OCI-LY3 (cell line): Measurements from ENCODE around the gene PDCD4.

Source experiments
- H2AFZ ChIP-seq: fragments of 200-600, 300-600 bp; shearing (Covaris generic); 2 replicates; pipeline ENCODE4 v1.6.0; 2014; ENCODE audit warnings: antibody characterized with exemption, low read depth, low read length
- H3K27ac ChIP-seq: fragments of 200-600, 300-600 bp; sonication (generic); 2 replicates; pipeline ENCODE4 v1.5.1; 2014; ENCODE audit warnings: mild to moderate bottlenecking, low read length, moderate library complexity, mixed read lengths
- H3K27me3 ChIP-seq: fragments of 200-600, 300-600 bp; sonication (generic); 2 replicates; pipeline ENCODE4 v1.6.1; 2014; ENCODE audit warnings: low read depth, low read length, mixed read lengths
- H3K36me3 ChIP-seq: fragments of 200-600, 300-600 bp; sonication (generic); replicated peaks from 2 replicates; pipeline ENCODE3; 2014; ENCODE audit warnings: low read depth, low read length, mixed read lengths
- H3K4me1 ChIP-seq: fragments of 300-600, 200-600 bp; sonication (generic); 2 replicates; pipeline ENCODE4 v1.6.1; 2014; ENCODE audit warnings: low read length, mixed read lengths
- H3K4me2 ChIP-seq: fragments of 200-600, 300-600 bp; sonication (generic); 2 replicates; pipeline ENCODE4 v1.6.1; 2014; ENCODE audit warnings: low read length, mixed read lengths
- H3K4me3 ChIP-seq: fragments of 300-600, 200-600 bp; sonication (generic); 2 replicates; pipeline ENCODE4 v1.5.1; 2014; ENCODE audit warnings: antibody characterized with exemption, mild to moderate bottlenecking, low read length, moderate library complexity
- H3K79me2 ChIP-seq: fragments of 300-600, 200-600 bp; shearing (Covaris generic); 2 replicates; pipeline ENCODE4 v1.6.1; 2014; ENCODE audit warnings: mild to moderate bottlenecking, low read length, mixed read lengths
- H3K9ac ChIP-seq: fragments of 300-600, 200-600 bp; shearing (Covaris generic); 2 replicates; pipeline ENCODE4 v1.6.0; 2014; ENCODE audit warnings: mild to moderate bottlenecking, low read length, moderate library complexity
- H3K9me3 ChIP-seq: fragments of 200-600, 300-600 bp; shearing (Covaris generic); 2 replicates; pipeline ENCODE4 v1.6.1; 2014; ENCODE audit warnings: low read length, mixed read lengths; ENCODE audit not compliant: insufficient read depth
- H4K20me1 ChIP-seq: fragments of 200-600, 300-600 bp; sonication (generic); 2 replicates; pipeline ENCODE4 v1.6.1; 2016; ENCODE audit warnings: low read length, mixed read lengths; ENCODE audit not compliant: insufficient read depth
- CTCF ChIP-seq: fragments of 200-600, 300-600 bp; sonication (generic); IDR thresholded peaks from 2 replicates; pipeline ENCODE4 v1.5.1; 2014; ENCODE audit warnings: antibody characterized with exemption, low read length, low read depth
- EZH2phosphoT487 ChIP-seq: fragments of 200-600 bp; shearing (Covaris generic); IDR thresholded peaks from 2 replicates; pipeline ENCODE4 v1.6.1; 2018; ENCODE audit warnings: antibody characterized with exemption, mixed run types, low read depth

Gene PDCD4

GRCh38 chr10:110946496-110946895 lies 74.8 kb downstream of the PDCD4 start:
- H3K27me3 ChIP-seq = no peaks in the 10 kb centered on the region
- no peak overlapping the region for H3K27ac ChIP-seq
- H3K4me3 ChIP-seq = no peak overlapping the region
- H3K4me2 ChIP-seq = no peak overlapping the region
- TF ChIP-seq EZH2phosphoT487 (no peak), CTCF (no peak)
- H2AFZ ChIP-seq = no peak overlapping the region
- no peaks in the 10 kb centered on the region for H3K9me3 ChIP-seq
- H3K36me3 ChIP-seq = peaks cover 46% of the 10 kb centered on the region
- peaks cover 56% of the 10 kb centered on the region for H4K20me1 ChIP-seq
- H3K9ac ChIP-seq = no peak overlapping the region
- peaks cover 58% of the 10 kb centered on the region for H3K79me2 ChIP-seq
- H3K4me1 ChIP-seq = peaks cover 6% of the 10 kb centered on the region

GRCh38 chr10:110947061-110947595 lies 75.4 kb downstream of the PDCD4 start:
- H3K4me3 ChIP-seq = no peak overlapping the region
- no peak overlapping the region for H3K4me2 ChIP-seq
- no peak overlapping the region for H2AFZ ChIP-seq
- H3K27ac ChIP-seq = no peak overlapping the region
- H3K36me3 ChIP-seq = peaks cover 44% of the 10 kb centered on the region
- peaks cover 6% of the 10 kb centered on the region for H3K4me1 ChIP-seq
- no peaks in the 10 kb centered on the region for H3K9me3 ChIP-seq
- no peaks in the 10 kb centered on the region for H3K27me3 ChIP-seq
- H3K9ac ChIP-seq = no peak overlapping the region
- peaks cover 52% of the 10 kb centered on the region for H4K20me1 ChIP-seq
- TF ChIP-seq EZH2phosphoT487 (no peak), CTCF (no peak)
- H3K79me2 ChIP-seq = peaks cover 56% of the 10 kb centered on the region
